Kidney glomerular epithelial cell (primary cell): ENCODE data around the gene HOOK2.
"Not testable (repeated sequence)": the region's sequence is repeated elsewhere in the genome, so short reads cannot be mapped to it uniquely, and the experiment has no call there.

Experiments used
- DNase-seq: peaks from one replicate; lab custom pipeline; 2025; lab: John Stamatoyannopoulos, UW

Gene HOOK2

GRCh38 chr19:12720851-12721655, 54.3 kb downstream of the HOOK2 start:
- DNase-seq, result no peak

- DNase-seq, result no peak
Observed at GRCh38 chr19:12720296-12720695, 55.1 kb downstream of the HOOK2 start.

DNA sequence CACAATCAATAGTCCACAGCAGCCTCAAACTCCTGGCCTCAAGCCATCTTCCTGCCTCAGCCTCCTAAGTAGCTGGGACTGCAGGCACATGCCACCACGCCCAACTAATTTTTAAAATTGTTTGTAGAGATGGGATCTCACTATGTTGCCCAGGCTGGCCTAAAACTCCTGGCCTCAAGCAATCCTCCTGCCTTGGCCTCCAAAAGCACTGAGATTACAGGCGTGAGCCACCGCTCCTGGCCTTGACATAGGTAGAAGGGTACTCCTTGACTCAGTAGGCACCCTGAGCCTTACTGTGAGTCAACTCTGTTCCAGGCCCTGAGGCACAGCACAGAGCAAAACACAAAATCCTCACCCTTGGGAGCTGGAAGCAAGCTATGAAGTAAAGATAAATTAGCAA, 59.4 kb downstream of the HOOK2 start:
- DNase-seq, result no peak

DNA sequence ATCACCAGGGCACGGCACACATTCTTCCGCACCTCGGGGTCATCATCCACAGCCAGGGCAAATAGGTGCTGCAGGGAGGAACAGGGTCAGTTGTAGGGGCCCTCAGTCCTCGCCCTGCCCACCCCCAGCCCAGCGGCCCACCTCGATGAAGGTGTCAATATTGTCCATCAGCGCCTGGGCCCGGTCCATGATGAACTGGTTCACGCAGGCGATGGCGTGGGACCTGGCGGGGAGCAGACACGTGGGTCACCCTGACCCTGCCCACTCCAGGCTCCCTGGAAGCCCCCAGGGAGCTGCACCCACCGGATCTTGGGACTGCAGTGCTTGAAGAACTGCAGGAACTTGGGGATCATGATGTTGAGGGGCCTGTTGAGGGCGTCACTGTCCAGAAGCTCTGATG, 60.2 kb downstream of the HOOK2 start:
- no peak for DNase-seq

DNA sequence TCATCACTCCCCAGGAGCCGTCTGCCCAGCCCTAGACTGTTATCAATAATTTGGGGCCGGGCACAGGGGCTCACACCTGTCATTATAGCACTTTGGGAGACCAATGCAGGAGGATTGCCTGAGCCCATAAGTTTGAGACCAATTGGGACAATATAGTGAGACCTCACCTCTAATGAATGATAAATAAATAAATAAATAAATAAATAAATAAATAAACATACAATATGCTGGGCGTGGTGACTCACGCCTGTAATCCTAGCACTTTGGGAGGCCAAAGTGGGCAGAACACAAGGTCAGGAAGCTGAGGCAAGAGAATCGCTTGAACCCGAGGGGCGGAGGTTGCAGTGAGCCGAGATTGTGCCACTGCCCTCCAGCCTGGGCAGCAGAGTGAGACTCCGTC, 62.0 kb downstream of the HOOK2 start:
- not testable (repeated sequence) for DNase-seq
